ENCODE results near the gene SLC39A12.
"Not testable (repeated sequence)": the region's sequence is repeated elsewhere in the genome, so short reads cannot be mapped to it uniquely, and the experiment has no call there.

Gene SLC39A12

DNA sequence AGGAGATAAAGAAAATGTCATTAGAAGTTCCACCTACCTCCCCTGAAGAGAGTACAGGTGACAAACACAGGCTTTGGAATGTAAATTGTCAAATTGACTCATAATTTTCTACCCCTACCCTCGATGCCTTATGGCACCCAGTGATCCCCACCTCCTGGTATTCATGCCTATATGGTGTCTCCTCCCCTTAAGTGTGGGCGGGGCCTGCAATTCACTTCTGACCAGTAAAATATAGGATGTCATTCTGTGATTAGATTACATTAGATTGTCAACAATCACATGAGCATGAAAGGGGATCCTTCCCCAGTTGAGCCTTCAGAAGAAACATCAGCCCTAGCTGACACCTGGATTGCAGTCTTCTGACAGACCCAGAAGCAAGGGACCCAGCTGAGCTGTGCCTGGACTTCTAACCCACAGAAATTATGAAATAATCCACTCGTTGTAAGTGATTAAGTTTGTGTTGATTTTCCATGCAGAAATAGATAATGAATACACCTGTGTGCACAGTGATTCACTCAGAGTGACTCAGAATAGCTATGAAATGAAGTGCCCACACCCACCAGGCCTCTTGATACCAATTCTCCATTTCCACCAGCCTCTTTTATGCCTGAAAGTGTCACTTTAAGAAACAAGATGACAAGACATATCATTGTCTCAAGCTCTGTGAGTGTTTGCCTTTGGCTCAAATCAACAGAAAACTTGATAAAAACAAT lies 8.5 kb upstream of the SLC39A12 start:
- H3K4me3 ChIP-seq (ENCODE audit: low read depth, low read length), result no peak overlapping the region
- TF ChIP-seq CTCF (IDR thresholded peaks at IDR 0.05; ENCODE audit: low read depth, low read length), result no peak

GRCh38 chr10:17950269-17950668 lies 1.4 kb upstream of the SLC39A12 start:
- H3K4me3 ChIP-seq (ENCODE audit: low read depth, low read length), result not testable (repeated sequence)

- no peak overlapping the region for H3K4me3 ChIP-seq (ENCODE audit: low read depth, low read length)
Observed at GRCh38 chr10:17950726-17951125, 992 bp upstream of the SLC39A12 start.

DNA sequence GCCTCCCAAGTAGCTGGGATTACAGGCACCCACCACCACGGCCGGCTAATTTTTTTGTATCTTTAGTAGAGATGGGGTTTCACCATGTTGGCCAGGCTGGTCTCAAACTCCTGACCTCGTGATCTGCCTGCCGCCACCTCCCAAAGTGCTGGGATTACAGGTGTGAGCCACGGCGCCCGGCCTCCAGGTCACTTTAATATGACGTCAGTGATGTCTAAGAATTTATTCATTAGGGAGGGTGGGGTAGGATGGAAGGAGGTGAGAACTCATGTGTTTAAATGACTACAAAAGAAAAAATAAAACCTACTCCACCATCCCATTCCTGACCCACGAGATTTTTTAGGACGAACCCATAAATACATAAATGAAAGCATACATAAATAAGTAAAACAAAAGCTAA lies 2.7 kb downstream of the SLC39A12 start:
- H3K4me3 ChIP-seq (ENCODE audit: low read depth, low read length), result not testable (repeated sequence)

More at GRCh38 chr10:17950726-17951125, 992 bp upstream of the SLC39A12 start:
- TF ChIP-seq CTCF (IDR thresholded peaks at IDR 0.05; ENCODE audit: low read depth, low read length), result no peak

DNA sequence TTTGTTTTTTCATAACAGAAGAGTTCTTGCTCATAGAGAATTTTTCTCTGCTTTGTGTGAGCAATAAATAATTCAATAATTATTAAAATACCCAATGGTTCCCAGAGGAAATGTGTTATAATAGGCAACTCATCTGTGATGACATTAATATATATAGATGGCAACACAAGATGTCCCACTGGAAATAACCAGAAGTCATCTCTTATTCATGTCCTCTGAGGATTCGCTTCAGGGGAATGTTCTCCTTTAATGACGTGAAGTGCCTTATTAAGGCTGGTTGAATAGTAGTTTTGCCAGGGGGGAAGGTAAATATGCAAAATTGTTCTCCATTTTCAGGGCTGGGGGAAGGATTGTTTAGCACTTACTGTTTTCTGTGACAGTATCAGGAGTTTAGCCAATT lies 3.1 kb downstream of the SLC39A12 start:
- no peak overlapping the region for H3K4me3 ChIP-seq (ENCODE audit: low read depth, low read length)
- no peak for TF ChIP-seq CTCF (IDR thresholded peaks at IDR 0.05; ENCODE audit: low read depth, low read length)

GRCh38 chr10:17958049-17958448 lies 6.3 kb downstream of the SLC39A12 start:
- H3K4me3 ChIP-seq (ENCODE audit: low read depth, low read length), result no peak overlapping the region
- no peak for TF ChIP-seq CTCF (IDR thresholded peaks at IDR 0.05; ENCODE audit: low read depth, low read length)

DNA sequence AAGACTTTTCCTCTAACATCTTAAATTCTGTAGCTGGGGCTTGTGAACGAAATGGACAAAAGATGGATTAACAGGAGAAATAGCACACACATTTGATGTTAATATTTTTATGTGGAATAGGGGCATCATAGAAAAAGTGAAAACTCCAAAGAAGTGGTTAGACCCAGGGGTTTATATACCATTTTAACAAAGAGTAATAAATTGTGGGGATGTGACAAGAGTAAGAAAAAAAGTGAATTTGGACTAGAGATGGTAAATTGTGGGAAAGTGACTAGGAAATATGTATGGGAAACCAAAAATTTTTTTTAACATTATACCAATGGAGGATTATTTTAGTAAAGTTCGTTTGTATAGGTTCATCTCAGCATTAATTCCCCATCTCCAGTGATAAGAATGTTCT lies 8.2 kb downstream of the SLC39A12 start:
- TF ChIP-seq CTCF (IDR thresholded peaks at IDR 0.05; ENCODE audit: low read depth, low read length), result no peak
- H3K4me3 ChIP-seq (ENCODE audit: low read depth, low read length), result no peak overlapping the region

- no peak for TF ChIP-seq CTCF (IDR thresholded peaks at IDR 0.05; ENCODE audit: low read depth, low read length)
- no peak overlapping the region for H3K4me3 ChIP-seq (ENCODE audit: low read depth, low read length)
Observed at GRCh38 chr10:17961551-17962422, 10.1 kb downstream of the SLC39A12 start.

Data from WI38 (cell line).